ENCODE measurements around the gene CPB1. TPM values are rescaled to one million over a fixed set of nuclear protein-coding genes. Genes with fewer than 3 reads are reported as not detected.

The CPB1 gene
- total and polyA plus RNA-seq, 4 donors: 0.20 to 0.75 (median 0.57) TPM; not detected in 1

GRCh38 chr3:148903022-148903442 lies 75.4 kb downstream of the CPB1 start:
- H3K4me3 ChIP-seq (ENCODE audit: low read depth in 1 of 3, low read length in 3 of 3): no peak overlapping the region
- DNase-seq (ENCODE audit: low spot score): no peak
- peaks cover 0 to 2% (median 0%) of the 10 kb centered on the region in 4 donors for H3K27me3 ChIP-seq (ENCODE audit: control insufficient read depth in 4 of 4, insufficient read depth in 4 of 4, low read length in 3 of 4)
- no peak overlapping the region for H3K9ac ChIP-seq (ENCODE audit: low read depth in 1 of 2, low read length in 2 of 2)
- no peaks in the 10 kb centered on the region for H3K4me1 ChIP-seq (ENCODE audit: control insufficient read depth in 4 of 4, insufficient read depth in 4 of 4, low read length in 3 of 4)
- TF ChIP-seq CTCF (IDR thresholded peaks at IDR 0.05; ENCODE audit: low read depth, low read length, missing input control): no peak
- TF ChIP-seq ZBTB33 (IDR thresholded peaks at IDR 0.05): no peak
- no peak for TF ChIP-seq RAD21 (IDR thresholded peaks at IDR 0.05)
- no peak for TF ChIP-seq SP1 (IDR thresholded peaks at IDR 0.05)
- TF ChIP-seq YY1 (IDR thresholded peaks at IDR 0.05): no peak
- TF ChIP-seq FOXA2 (IDR thresholded peaks at IDR 0.05): no peak
- TF ChIP-seq FOXA1 (IDR thresholded peaks at IDR 0.05): no peak
- TF ChIP-seq MAX (IDR thresholded peaks at IDR 0.05): no peak
- no peak overlapping the region for H3K27ac ChIP-seq (ENCODE audit: low read depth in 1 of 2, low read length in 2 of 2)
- no peaks in the 10 kb centered on the region for H3K9me3 ChIP-seq (ENCODE audit: control insufficient read depth in 4 of 4, low read length in 3 of 4)
- H3K36me3 ChIP-seq (ENCODE audit: control insufficient read depth in 4 of 4, insufficient read depth in 3 of 4, low read depth in 1 of 4, low read length in 3 of 4): no peaks in the 10 kb centered on the region
- WGBS: 85% methylated on average over 2 of the region's 2 CpGs

GRCh38 chr3:148903941-148904340 lies 76.3 kb downstream of the CPB1 start:
- Histone ChIP-seq H3K4me1 (ENCODE audit: control insufficient read depth in 4 of 4, insufficient read depth in 4 of 4, low read length in 3 of 4) (no peaks in the 10 kb centered on the region), H3K9ac (ENCODE audit: low read depth in 1 of 2, low read length in 2 of 2) (no peak overlapping the region), H3K36me3 (ENCODE audit: control insufficient read depth in 4 of 4, insufficient read depth in 3 of 4, low read depth in 1 of 4, low read length in 3 of 4) (no peaks in the 10 kb centered on the region), H3K4me3 (ENCODE audit: low read depth in 1 of 3, low read length in 3 of 3) (no peak overlapping the region), H3K27me3 (ENCODE audit: control insufficient read depth in 4 of 4, insufficient read depth in 4 of 4, low read length in 3 of 4) (peaks cover 0 to 2% (median under 1%) of the 10 kb centered on the region in 4 donors), H3K27ac (ENCODE audit: low read depth in 1 of 2, low read length in 2 of 2) (no peak overlapping the region), H3K9me3 (ENCODE audit: control insufficient read depth in 4 of 4, low read length in 3 of 4) (no peaks in the 10 kb centered on the region)
- TF ChIP-seq NR2F2 (IDR thresholded peaks at IDR 0.05) (no peak), HNF4A (conservative IDR thresholded peaks at IDR 0.05) (no peak), GABPA (IDR thresholded peaks at IDR 0.05 in 1 of 2, conservative IDR thresholded peaks at IDR 0.05 in 1 of 2) (no peak), HNF4G (IDR thresholded peaks at IDR 0.05) (no peak), SP1 (IDR thresholded peaks at IDR 0.05) (no peak), RXRA (IDR thresholded peaks at IDR 0.05) (no peak), EGR1 (IDR thresholded peaks at IDR 0.05; ENCODE audit: low read depth in 2 of 2) (no peak), ATF3 (IDR thresholded peaks at IDR 0.05) (no peak), TAF1 (conservative IDR thresholded peaks at IDR 0.05) (no peak), REST (IDR thresholded peaks at IDR 0.05) (no peak), JUND (IDR thresholded peaks at IDR 0.05) (no peak), FOXA2 (IDR thresholded peaks at IDR 0.05) (no peak), CTCF (IDR thresholded peaks at IDR 0.05; ENCODE audit: low read depth, low read length, missing input control) (no peak)
- DNase-seq (ENCODE audit: low spot score): no peak

All from liver (tissue), 9 donors.